A673 (cell line): Measurements from ENCODE around the gene PCCA.

ENCODE experiments used
- CTCF ChIP-seq: fragments of 300-800, 200-600 bp; sonication (generic); conservative IDR thresholded peaks from 2 replicates; pipeline ENCODE4 v1.5.1; 2017; ENCODE audit warnings: low read depth, mild to moderate bottlenecking, antibody characterized with exemption, low read length, moderate library complexity, mixed read lengths
- EZH2 ChIP-seq: fragments of 200-600 bp; sonication (generic); IDR thresholded peaks from 2 replicates; pipeline ENCODE4 v1.6.1; 2017; ENCODE audit warnings: borderline replicate concordance, low read depth, mild to moderate bottlenecking, mixed read lengths, antibody characterized with exemption, low read length; ENCODE audit not compliant: poor library complexity, severe bottlenecking

- TF ChIP-seq EZH2: no peak
- no peak for TF ChIP-seq CTCF
These were observed 366.0 kb downstream of the PCCA start for GRCh38 chr13:100454876-100455275.
